ENCODE results near the gene CRYL1. TPM values are rescaled to one million over a fixed set of nuclear protein-coding genes. Genes with fewer than 3 reads are reported as not detected.

CRYL1 gene
- total RNA-seq, 2 experiments from 2014 or later, result 14.9 to 16.5 TPM

- H3K27ac Mint-ChIP-seq, result no peak overlapping the region
- peaks cover 3% of the 10 kb centered on the region for H3K27me3 Mint-ChIP-seq
- POLR2A ChIA-PET, result no interaction called here
- no peak overlapping the region for H3K4me3 Mint-ChIP-seq
- peaks cover 7% of the 10 kb centered on the region for H3K9me3 Mint-ChIP-seq
- DNase-seq, result no peak
- peaks cover 4% of the 10 kb centered on the region for H3K36me3 Mint-ChIP-seq
- peaks cover 28% of the 10 kb centered on the region for H3K4me1 Mint-ChIP-seq
- no peak for ATAC-seq (ENCODE audit: low read depth)
Measured at GRCh38 chr13:20400774-20401173, 124.9 kb downstream of the CRYL1 start.

- Mint-ChIP-seq H3K4me3 (no peak overlapping the region), H3K4me1 (peaks cover 28% of the 10 kb centered on the region), H3K9me3 (peaks cover 7% of the 10 kb centered on the region), H3K27me3 (peaks cover 3% of the 10 kb centered on the region), H3K27ac (peak overlapping the region; percentile 3), H3K36me3 (peaks cover 4% of the 10 kb centered on the region)
- POLR2A ChIA-PET, result interaction anchor here (0.6 kb wide), 1 partner anchor 780 kb away, joined by 4 read pairs; no protein-coding TSS in a partner anchor
- DNase-seq (no peak), ATAC-seq (ENCODE audit: low read depth) (no peak)
Measured at GRCh38 chr13:20399961-20400360, 125.7 kb downstream of the CRYL1 start.

GRCh38 chr13:20399515-20399914 lies 126.1 kb downstream of the CRYL1 start:
- no peak for ATAC-seq (ENCODE audit: low read depth)
- no peak overlapping the region for H3K27ac Mint-ChIP-seq

DNA sequence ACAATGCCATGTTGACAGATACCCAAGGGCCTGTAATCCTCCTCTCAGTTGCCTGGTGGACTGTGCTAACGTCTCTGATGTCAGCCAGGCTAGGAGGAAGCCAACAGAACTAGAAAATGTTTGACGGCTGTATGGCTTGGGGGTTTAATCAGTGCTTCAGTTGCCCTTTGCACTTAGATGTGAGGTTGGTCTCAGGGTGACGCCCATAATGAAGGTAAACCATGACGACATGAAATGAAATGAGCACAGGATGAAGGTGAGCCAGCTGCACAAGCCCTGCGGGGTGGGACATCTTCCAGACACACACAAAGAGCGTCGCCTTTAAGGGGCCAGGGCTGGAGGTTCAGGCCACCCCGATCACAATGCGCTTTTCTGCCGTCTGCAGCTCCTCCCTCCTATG lies 127.2 kb downstream of the CRYL1 start:
- POLR2A ChIA-PET, result interaction anchor here (1.2 kb wide), 1 partner anchor 13 kb away, joined by 4 read pairs; no protein-coding TSS in a partner anchor
- H3K36me3 Mint-ChIP-seq, result peaks cover 4% of the 10 kb centered on the region
- ATAC-seq (ENCODE audit: low read depth), result no peak
- H3K9me3 Mint-ChIP-seq, result peaks cover 7% of the 10 kb centered on the region
- peaks cover 3% of the 10 kb centered on the region for H3K27me3 Mint-ChIP-seq
- H3K4me3 Mint-ChIP-seq, result no peak overlapping the region
- peaks cover 28% of the 10 kb centered on the region for H3K4me1 Mint-ChIP-seq
- DNase-seq, result no peak
- no peak overlapping the region for H3K27ac Mint-ChIP-seq

More at GRCh38 chr13:20399515-20399914, 126.1 kb downstream of the CRYL1 start:
- no peak for DNase-seq
- peaks cover 3% of the 10 kb centered on the region for H3K27me3 Mint-ChIP-seq
- peaks cover 28% of the 10 kb centered on the region for H3K4me1 Mint-ChIP-seq
- H3K4me3 Mint-ChIP-seq, result no peak overlapping the region
- POLR2A ChIA-PET, result interaction anchor here (0.6 kb wide), 1 partner anchor 781 kb away, joined by 4 read pairs; no protein-coding TSS in a partner anchor
- H3K9me3 Mint-ChIP-seq, result peaks cover 7% of the 10 kb centered on the region
- H3K36me3 Mint-ChIP-seq, result peaks cover 4% of the 10 kb centered on the region

DNA sequence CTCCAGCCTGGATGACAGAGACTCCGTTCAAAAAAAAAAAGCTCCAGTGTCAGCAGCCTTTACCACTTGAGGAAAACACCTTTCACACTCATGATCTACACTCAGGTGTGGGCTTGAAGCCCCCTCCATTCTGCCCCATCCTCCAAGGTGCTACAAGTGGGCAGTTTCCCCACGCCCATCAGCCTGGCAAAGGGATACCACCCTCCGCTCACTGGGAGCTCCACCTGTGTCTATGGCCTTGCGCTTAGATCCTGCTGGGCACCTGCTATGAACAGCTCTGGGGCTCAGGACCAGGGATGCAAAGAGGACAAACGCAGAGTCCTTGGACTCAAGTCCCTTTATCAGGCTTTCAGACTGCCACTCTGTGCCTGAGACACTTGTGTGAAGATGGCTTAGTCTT lies 127.8 kb downstream of the CRYL1 start:
- Mint-ChIP-seq H3K27ac (no peak overlapping the region), H3K27me3 (peaks cover 3% of the 10 kb centered on the region), H3K36me3 (peaks cover 4% of the 10 kb centered on the region), H3K4me1 (peaks cover 27% of the 10 kb centered on the region), H3K9me3 (peaks cover 7% of the 10 kb centered on the region), H3K4me3 (no peak overlapping the region)
- ATAC-seq (ENCODE audit: low read depth), result no peak
- POLR2A ChIA-PET, result interaction anchor here (1.2 kb wide), 1 partner anchor 14 kb away, joined by 4 read pairs; no protein-coding TSS in a partner anchor
- DNase-seq, result no peak

- H3K36me3 Mint-ChIP-seq, result peaks cover 4% of the 10 kb centered on the region
- H3K4me3 Mint-ChIP-seq, result no peak overlapping the region
- H3K4me1 Mint-ChIP-seq, result peaks cover 11% of the 10 kb centered on the region
- H3K27ac Mint-ChIP-seq, result no peak overlapping the region
- peaks cover 7% of the 10 kb centered on the region for H3K9me3 Mint-ChIP-seq
- ATAC-seq (ENCODE audit: low read depth) (no peak), DNase-seq (no peak)
- H3K27me3 Mint-ChIP-seq, result peaks cover 3% of the 10 kb centered on the region
- POLR2A ChIA-PET, result no interaction called here
Measured at GRCh38 chr13:20395061-20395916, 130.4 kb downstream of the CRYL1 start.

GRCh38 chr13:20394506-20394905 lies 131.2 kb downstream of the CRYL1 start:
- POLR2A ChIA-PET, result no interaction called here
- no peak overlapping the region for H3K4me3 Mint-ChIP-seq
- peaks cover 3% of the 10 kb centered on the region for H3K27me3 Mint-ChIP-seq

GRCh38 chr13:20394169-20394501 lies 131.5 kb downstream of the CRYL1 start:
- Mint-ChIP-seq H3K27me3 (peaks cover 3% of the 10 kb centered on the region), H3K36me3 (peaks cover 4% of the 10 kb centered on the region), H3K4me3 (no peak overlapping the region), H3K27ac (no peak overlapping the region), H3K9me3 (peaks cover 7% of the 10 kb centered on the region), H3K4me1 (peaks cover 4% of the 10 kb centered on the region)
- DNase-seq, result no peak
- ATAC-seq (ENCODE audit: low read depth), result no peak
- POLR2A ChIA-PET, result no interaction called here

More at GRCh38 chr13:20394506-20394905, 131.2 kb downstream of the CRYL1 start:
- DNase-seq (no peak), ATAC-seq (ENCODE audit: low read depth) (no peak)
- peaks cover 4% of the 10 kb centered on the region for H3K4me1 Mint-ChIP-seq
- H3K36me3 Mint-ChIP-seq, result peaks cover 4% of the 10 kb centered on the region
- peaks cover 7% of the 10 kb centered on the region for H3K9me3 Mint-ChIP-seq
- no peak overlapping the region for H3K27ac Mint-ChIP-seq

DNA sequence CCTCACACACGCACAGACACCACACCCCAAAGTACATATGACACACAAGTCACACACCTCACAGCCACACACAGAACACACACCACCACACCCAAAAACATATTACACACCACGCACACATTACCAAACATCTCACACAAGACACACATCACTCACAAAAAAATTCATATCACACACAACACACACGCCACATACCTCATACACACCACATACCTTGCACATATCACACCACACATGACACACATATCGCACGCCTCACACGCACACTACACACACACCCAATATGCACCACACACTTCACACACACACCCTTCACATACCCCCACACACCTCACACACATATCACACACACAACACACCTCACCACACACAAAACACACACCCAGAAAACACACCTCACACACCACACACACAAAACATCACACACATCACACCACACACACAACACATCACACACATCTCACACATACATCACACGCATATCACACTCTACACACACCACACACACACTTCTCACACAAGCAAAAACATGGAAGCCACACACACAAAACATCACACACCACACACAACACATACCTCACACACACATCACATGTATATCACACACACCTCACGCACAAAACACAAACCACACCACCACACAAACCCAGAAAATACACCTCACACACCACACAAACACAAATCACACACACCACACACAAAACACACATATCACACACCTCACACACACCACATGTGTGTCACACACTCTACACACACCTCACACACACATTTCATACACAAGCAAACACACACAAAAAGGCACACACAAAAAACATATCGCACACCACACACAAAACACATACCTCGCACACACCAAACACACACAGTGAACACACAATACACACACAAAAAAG lies 132.1 kb downstream of the CRYL1 start:
- peaks cover 7% of the 10 kb centered on the region for H3K9me3 Mint-ChIP-seq
- H3K4me1 Mint-ChIP-seq, result peaks cover 5% of the 10 kb centered on the region
- peaks cover 3% of the 10 kb centered on the region for H3K27me3 Mint-ChIP-seq
- H3K27ac Mint-ChIP-seq, result no peak overlapping the region
- peaks cover 4% of the 10 kb centered on the region for H3K36me3 Mint-ChIP-seq
- POLR2A ChIA-PET, result no interaction called here
- no peak overlapping the region for H3K4me3 Mint-ChIP-seq
- ATAC-seq (ENCODE audit: low read depth), result no peak
- DNase-seq, result no peak

- peaks cover 4% of the 10 kb centered on the region for H3K36me3 Mint-ChIP-seq
- no peak overlapping the region for H3K27ac Mint-ChIP-seq
- no peak overlapping the region for H3K4me3 Mint-ChIP-seq
- POLR2A ChIA-PET, result no interaction called here
- DNase-seq (no peak), ATAC-seq (ENCODE audit: low read depth) (no peak)
- H3K4me1 Mint-ChIP-seq, result peaks cover 14% of the 10 kb centered on the region
- peaks cover 3% of the 10 kb centered on the region for H3K27me3 Mint-ChIP-seq
- peaks cover 7% of the 10 kb centered on the region for H3K9me3 Mint-ChIP-seq
Measured at GRCh38 chr13:20392530-20392929, 133.1 kb downstream of the CRYL1 start.

- Mint-ChIP-seq H3K36me3 (peaks cover 6% of the 10 kb centered on the region), H3K9me3 (peaks cover 6% of the 10 kb centered on the region), H3K4me3 (no peak overlapping the region), H3K27me3 (peaks cover 3% of the 10 kb centered on the region), H3K27ac (no peak overlapping the region), H3K4me1 (peaks cover 18% of the 10 kb centered on the region)
- ATAC-seq (ENCODE audit: low read depth), result peak; percentile 27
- peak; percentile 43 for DNase-seq
- POLR2A ChIA-PET, result no interaction called here
Measured at GRCh38 chr13:20391597-20392452, 133.8 kb downstream of the CRYL1 start.

DNA sequence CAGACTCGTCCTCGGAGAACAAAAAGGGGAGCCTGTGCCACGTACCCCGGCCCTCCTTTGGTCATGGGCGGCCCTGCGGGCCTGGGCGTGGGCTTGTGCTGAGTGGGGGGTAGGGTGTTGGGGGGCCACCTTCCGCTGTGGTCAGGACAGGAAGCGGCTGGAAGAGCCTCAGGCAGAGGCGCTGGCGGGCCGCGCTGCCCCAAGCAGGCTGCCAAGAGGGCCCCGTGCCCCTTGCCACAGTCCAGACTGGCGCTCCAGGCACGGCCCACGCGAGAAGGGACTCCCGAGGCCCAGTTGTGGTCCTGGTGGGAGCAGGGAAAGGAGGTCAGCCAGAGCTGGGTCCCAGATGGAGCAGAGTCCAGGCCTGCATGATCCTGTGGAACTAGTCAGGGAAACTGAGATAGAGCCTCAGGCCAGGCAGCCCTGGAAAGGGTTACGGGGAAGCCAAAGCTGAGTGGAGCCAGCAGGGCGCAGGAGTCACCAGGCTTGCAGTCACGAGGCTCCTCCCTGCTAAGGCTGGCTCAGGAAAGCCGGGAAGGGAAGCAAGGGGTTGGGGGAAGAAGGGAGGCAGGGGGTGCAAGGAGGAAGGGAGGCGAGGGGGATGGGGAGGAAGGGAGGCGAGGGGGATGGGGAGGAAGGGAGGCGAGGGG lies 135.0 kb downstream of the CRYL1 start:
- ATAC-seq (ENCODE audit: low read depth) (no peak), DNase-seq (no peak)
- H3K4me3 Mint-ChIP-seq, result no peak overlapping the region
- H3K4me1 Mint-ChIP-seq, result peaks cover 15% of the 10 kb centered on the region
- peaks cover 5% of the 10 kb centered on the region for H3K36me3 Mint-ChIP-seq
- H3K9me3 Mint-ChIP-seq, result no peaks in the 10 kb centered on the region
- H3K27me3 Mint-ChIP-seq, result no peaks in the 10 kb centered on the region
- no peak overlapping the region for H3K27ac Mint-ChIP-seq
- POLR2A ChIA-PET, result no interaction called here
